COLO668 (cell line): ENCODE results near the gene CLEC2D.
"Not testable (repeated sequence)": the region's sequence is repeated elsewhere in the genome, so short reads cannot be mapped to it uniquely, and the experiment has no call there.

Experiments
- DNase-seq: peaks from one replicate; lab custom pipeline; 2025; ENCODE audit not compliant: unreplicated experiment; lab: John Stamatoyannopoulos, UW

Gene CLEC2D

GRCh38 chr12:9725213-9725870, 55.8 kb downstream of the CLEC2D start:
- DNase-seq, result no peak

GRCh38 chr12:9727813-9728212, 58.3 kb downstream of the CLEC2D start:
- no peak for DNase-seq

- DNase-seq, result no peak
Measured at GRCh38 chr12:9729082-9729481, 59.6 kb downstream of the CLEC2D start.

- DNase-seq, result no peak
Measured at GRCh38 chr12:9730011-9730410, 60.5 kb downstream of the CLEC2D start.

GRCh38 chr12:9730591-9730990, 61.1 kb downstream of the CLEC2D start:
- no peak for DNase-seq

- no peak for DNase-seq
Measured at GRCh38 chr12:9731393-9731792, 61.9 kb downstream of the CLEC2D start.

GRCh38 chr12:9731797-9732196, 62.3 kb downstream of the CLEC2D start:
- no peak for DNase-seq

- DNase-seq, result no peak
Measured at GRCh38 chr12:9732921-9733461, 63.5 kb downstream of the CLEC2D start, which contains the start of gene CLECL1. Gene CLECL1, minus strand, starts transcription at chr12:9733097.

GRCh38 chr12:9735601-9736000, 66.1 kb downstream of the CLEC2D start:
- no peak for DNase-seq

GRCh38 chr12:9736936-9737705, 67.6 kb downstream of the CLEC2D start:
- no peak for DNase-seq

- DNase-seq, result not testable (repeated sequence)
Measured at GRCh38 chr12:9738905-9739304, 69.4 kb downstream of the CLEC2D start.

GRCh38 chr12:9739404-9740105, 70.0 kb downstream of the CLEC2D start:
- not testable (repeated sequence) for DNase-seq

GRCh38 chr12:9740106-9740750, 70.7 kb downstream of the CLEC2D start:
- no peak for DNase-seq

GRCh38 chr12:9741726-9742125, 72.2 kb downstream of the CLEC2D start:
- DNase-seq, result no peak

GRCh38 chr12:9742661-9743060, 73.1 kb downstream of the CLEC2D start:
- no peak for DNase-seq

- DNase-seq, result no peak
Measured at GRCh38 chr12:9745199-9745598, 75.7 kb downstream of the CLEC2D start.
